Measurements from ENCODE around the gene HOXC4. TPM values are rescaled to one million over a fixed set of nuclear protein-coding genes. Genes with fewer than 3 reads are reported as not detected.

Gene HOXC4
- total RNA-seq, 2 experiments from 2014 or later = 0.56 to 1.0 TPM

- no peaks in the 10 kb centered on the region for H3K36me3 Mint-ChIP-seq
- H3K4me3 Mint-ChIP-seq = no peak overlapping the region
- H3K4me1 Mint-ChIP-seq = peaks cover 32% of the 10 kb centered on the region
- no peak for DNase-seq
- no peak overlapping the region for H3K27ac Mint-ChIP-seq
- H3K9me3 Mint-ChIP-seq = no peaks in the 10 kb centered on the region
- H3K27me3 Mint-ChIP-seq = peaks cover 96% of the 10 kb centered on the region
Measured at GRCh38 chr12:54032086-54032619, 21.5 kb upstream of the HOXC4 start.

GRCh38 chr12:54032627-54033100, 21.0 kb upstream of the HOXC4 start, which contains the start of gene HOXC5:
HOXC5 (plus strand) TSS chr12:54033050; CDS start chr12:54033123, 73 bp downstream.
- Mint-ChIP-seq H3K4me1 (peaks cover 30% of the 10 kb centered on the region), H3K36me3 (no peaks in the 10 kb centered on the region), H3K27ac (no peak within 1 kb of the TSS), H3K4me3 (peak within 1 kb of the TSS; percentile 56), H3K27me3 (peaks cover 96% of the 10 kb centered on the region), H3K9me3 (no peaks in the 10 kb centered on the region)
- DNase-seq = peak; percentile 54

GRCh38 chr12:54033106-54033979, 20.3 kb upstream of the HOXC4 start:
- Mint-ChIP-seq H3K9me3 (no peaks in the 10 kb centered on the region), H3K36me3 (no peaks in the 10 kb centered on the region), H3K4me3 (peak overlapping the region; percentile 56), H3K4me1 (peaks cover 28% of the 10 kb centered on the region), H3K27ac (no peak overlapping the region), H3K27me3 (peaks cover 96% of the 10 kb centered on the region)
- DNase-seq = peak; percentile 32

DNA sequence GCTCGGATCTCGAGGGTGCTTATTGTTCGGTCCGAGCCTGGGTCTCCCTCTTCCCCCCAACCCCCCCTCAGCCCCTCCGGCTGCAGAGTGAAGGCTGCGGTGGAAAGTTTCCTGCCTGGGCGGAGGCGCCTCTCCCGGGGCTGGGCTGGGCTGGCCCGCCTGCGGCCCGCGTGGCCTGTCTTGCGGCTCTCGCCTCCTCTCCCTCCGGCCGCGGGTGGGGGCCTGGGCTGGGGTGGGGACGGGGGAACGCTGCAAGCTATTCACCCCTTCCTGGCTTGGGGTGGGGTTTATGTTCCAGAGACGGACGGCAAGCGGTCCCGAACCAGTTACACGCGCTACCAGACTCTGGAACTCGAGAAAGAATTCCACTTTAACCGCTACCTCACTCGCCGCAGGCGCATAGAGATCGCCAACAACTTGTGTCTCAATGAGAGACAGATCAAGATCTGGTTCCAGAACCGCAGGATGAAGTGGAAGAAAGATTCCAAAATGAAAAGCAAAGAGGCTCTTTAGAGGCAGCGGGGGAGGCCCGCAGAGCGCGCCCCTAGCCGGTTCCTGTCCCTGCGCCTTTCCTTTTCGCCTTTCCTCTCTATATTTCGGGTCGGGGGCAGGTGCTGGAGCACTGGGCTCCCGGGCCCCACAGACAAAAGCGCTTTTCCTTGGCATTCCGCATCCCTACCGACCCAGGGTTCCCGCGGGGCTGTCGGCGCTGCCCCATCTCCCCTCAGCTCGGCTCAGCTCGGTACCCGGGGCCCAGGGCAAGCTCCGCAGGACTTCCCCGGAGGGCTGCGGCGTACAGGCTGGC, 19.5 kb upstream of the HOXC4 start:
- DNase-seq = no peak
- Mint-ChIP-seq H3K9me3 (no peaks in the 10 kb centered on the region), H3K4me1 (peaks cover 24% of the 10 kb centered on the region), H3K4me3 (peak overlapping the region; percentile 42), H3K27me3 (peaks cover 96% of the 10 kb centered on the region), H3K27ac (no peak overlapping the region), H3K36me3 (no peaks in the 10 kb centered on the region)

DNA sequence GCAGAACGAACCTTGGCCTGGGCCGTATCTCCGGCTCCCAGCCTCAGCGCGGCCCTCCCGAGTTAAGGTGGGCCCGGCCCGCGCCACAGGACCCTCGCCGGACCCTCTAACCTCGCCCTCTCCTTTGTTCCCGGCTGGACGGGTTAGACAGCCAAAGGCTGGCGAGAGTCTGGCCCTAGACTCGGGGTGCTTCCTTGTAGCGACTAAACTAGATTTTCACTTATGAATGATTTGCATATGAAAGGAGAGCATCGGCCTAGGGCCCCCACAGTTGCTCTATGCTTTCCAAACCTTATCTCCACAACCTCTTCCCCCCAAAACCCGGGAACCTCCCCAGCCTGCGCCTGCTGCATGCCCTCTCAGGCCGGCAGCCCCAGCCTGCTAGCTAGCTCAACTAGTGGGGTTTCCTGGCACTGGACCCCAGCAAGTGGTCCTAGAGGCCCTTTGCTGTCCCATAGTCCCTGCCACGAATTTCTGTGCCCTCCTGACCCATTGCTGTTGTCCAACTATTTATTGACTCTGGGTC, 18.8 kb upstream of the HOXC4 start:
- H3K27me3 Mint-ChIP-seq = peaks cover 96% of the 10 kb centered on the region
- no peak overlapping the region for H3K27ac Mint-ChIP-seq
- H3K4me3 Mint-ChIP-seq = no peak overlapping the region
- peaks cover 19% of the 10 kb centered on the region for H3K4me1 Mint-ChIP-seq
- no peaks in the 10 kb centered on the region for H3K36me3 Mint-ChIP-seq
- H3K9me3 Mint-ChIP-seq = no peaks in the 10 kb centered on the region
- no peak for DNase-seq

GRCh38 chr12:54035568-54036264, 17.9 kb upstream of the HOXC4 start:
- Mint-ChIP-seq H3K36me3 (no peaks in the 10 kb centered on the region), H3K4me1 (peaks cover 17% of the 10 kb centered on the region), H3K9me3 (no peaks in the 10 kb centered on the region), H3K4me3 (no peak overlapping the region), H3K27ac (no peak overlapping the region), H3K27me3 (peaks cover 96% of the 10 kb centered on the region)
- DNase-seq = no peak

GRCh38 chr12:54036620-54037359, 16.8 kb upstream of the HOXC4 start:
- Mint-ChIP-seq H3K9me3 (no peaks in the 10 kb centered on the region), H3K27ac (no peak overlapping the region), H3K27me3 (peaks cover 92% of the 10 kb centered on the region), H3K36me3 (no peaks in the 10 kb centered on the region), H3K4me3 (no peak overlapping the region), H3K4me1 (peaks cover 15% of the 10 kb centered on the region)
- no peak for DNase-seq

GRCh38 chr12:54037360-54038283, 16.0 kb upstream of the HOXC4 start:
- Mint-ChIP-seq H3K27ac (no peak overlapping the region), H3K36me3 (no peaks in the 10 kb centered on the region), H3K4me3 (no peak overlapping the region), H3K4me1 (peaks cover 11% of the 10 kb centered on the region), H3K27me3 (peaks cover 92% of the 10 kb centered on the region), H3K9me3 (no peaks in the 10 kb centered on the region)
- DNase-seq = no peak

GRCh38 chr12:54038284-54038870, 15.3 kb upstream of the HOXC4 start:
- Mint-ChIP-seq H3K27ac (no peak overlapping the region), H3K4me3 (no peak overlapping the region), H3K27me3 (peaks cover 92% of the 10 kb centered on the region), H3K36me3 (no peaks in the 10 kb centered on the region), H3K4me1 (peaks cover 8% of the 10 kb centered on the region), H3K9me3 (no peaks in the 10 kb centered on the region)
- DNase-seq = no peak

DNA sequence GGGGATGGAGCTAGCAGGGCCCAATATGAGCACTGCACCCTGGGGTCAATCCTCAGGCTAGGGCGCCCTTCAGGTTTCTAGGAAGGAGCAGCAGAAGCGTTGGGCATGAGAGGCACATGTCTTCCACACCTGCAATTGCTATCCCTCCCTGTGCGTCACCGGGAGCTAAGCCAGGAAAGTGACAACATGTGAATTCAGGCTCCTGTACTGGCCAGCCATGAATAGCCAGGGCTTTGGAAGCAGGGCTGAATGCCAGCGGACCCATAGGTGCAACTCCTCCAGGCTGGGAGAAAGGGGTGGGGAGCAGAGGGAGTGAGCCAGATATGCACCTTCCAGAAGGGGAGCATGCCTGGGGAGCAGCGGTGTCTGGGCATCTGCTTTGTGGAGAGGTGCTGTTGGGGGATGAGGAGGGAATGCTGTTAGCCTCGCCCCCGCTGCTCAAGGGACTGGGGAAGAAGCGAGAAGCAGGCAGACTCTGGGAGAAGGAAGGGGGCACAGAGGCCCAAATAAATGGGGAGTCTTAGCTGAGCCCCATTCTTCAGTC, 14.7 kb upstream of the HOXC4 start:
- peaks cover 9% of the 10 kb centered on the region for H3K4me1 Mint-ChIP-seq
- H3K27me3 Mint-ChIP-seq = peaks cover 94% of the 10 kb centered on the region
- no peak overlapping the region for H3K4me3 Mint-ChIP-seq
- DNase-seq = no peak
- H3K36me3 Mint-ChIP-seq = no peaks in the 10 kb centered on the region
- no peaks in the 10 kb centered on the region for H3K9me3 Mint-ChIP-seq
- no peak overlapping the region for H3K27ac Mint-ChIP-seq

DNA sequence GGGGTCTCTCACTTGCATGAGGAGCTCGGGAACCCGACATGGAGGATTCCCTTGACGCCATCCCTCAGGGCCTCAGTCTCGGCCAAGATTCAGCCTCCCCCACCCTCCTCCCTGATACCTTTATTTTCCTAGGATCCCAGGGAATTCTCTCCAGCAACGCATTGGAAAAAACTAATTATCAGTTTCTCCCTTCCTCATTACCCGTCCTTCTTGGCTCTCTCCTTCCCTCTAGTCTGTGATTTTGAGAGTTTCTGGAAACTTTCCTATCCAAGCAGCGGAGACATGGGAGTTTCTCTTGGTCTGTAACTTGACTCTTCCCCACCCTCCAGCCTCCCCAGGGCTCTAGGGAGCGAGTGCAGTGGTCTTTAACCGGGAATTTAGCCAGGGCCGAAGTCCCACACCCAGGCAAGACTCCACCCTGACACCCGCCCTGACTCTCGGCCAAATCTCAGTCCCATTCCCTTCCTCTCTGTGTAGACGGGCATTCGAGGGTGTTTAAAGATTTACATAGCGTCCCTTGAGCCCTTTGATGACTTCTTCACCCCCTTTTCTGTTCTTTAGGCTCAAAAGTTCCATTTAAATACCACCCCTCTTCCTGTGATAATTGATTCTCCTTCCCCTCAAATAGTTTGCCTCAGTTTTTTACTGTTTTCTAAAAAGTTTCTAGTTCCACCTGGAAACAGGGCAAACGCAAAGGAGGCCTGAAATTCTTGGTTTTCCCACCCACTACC, 14.1 kb upstream of the HOXC4 start:
- Mint-ChIP-seq H3K36me3 (no peaks in the 10 kb centered on the region), H3K4me3 (no peak overlapping the region), H3K27me3 (peaks cover 94% of the 10 kb centered on the region), H3K4me1 (peaks cover 12% of the 10 kb centered on the region), H3K27ac (no peak overlapping the region), H3K9me3 (no peaks in the 10 kb centered on the region)
- no peak for DNase-seq

- no peak for DNase-seq
- Mint-ChIP-seq H3K4me3 (no peak overlapping the region), H3K9me3 (no peaks in the 10 kb centered on the region), H3K36me3 (no peaks in the 10 kb centered on the region), H3K4me1 (peaks cover 9% of the 10 kb centered on the region), H3K27me3 (peaks cover 94% of the 10 kb centered on the region), H3K27ac (no peak overlapping the region)
Measured at GRCh38 chr12:54040148-54040494, 13.5 kb upstream of the HOXC4 start.
